Spleen (tissue), 7 donors: Measurements from ENCODE around the gene MATN1.

Experiments used
- POLR2AphosphoS5 ChIP-seq, 3 donors: sonication (generic); formaldehyde crosslinking; IDR thresholded peaks; one replicate each; pipeline ENCODE4 v1.5.1; 2017; ENCODE audit warnings: antibody characterized with exemption in 3 of 3
- TF ChIP-seq, protein P1 (sequence below), 11 experiments: fragments of 200-600 bp in 7 of 11; fragments of 450-650 bp in 4 of 11; sonication (generic) in 4 of 11; IDR thresholded peaks in 8 of 11; conservative IDR thresholded peaks in 3 of 11; 1 replicate in 7 of 11; 2 replicates in 4 of 11; pipeline versions ENCODE4 v1.4.0 to v1.8.0; 2016 to 2021; ENCODE audit warnings: antibody characterized with exemption in 11 of 11, inconsistent platforms in 4 of 11, mild to moderate bottlenecking in 1 of 11
- donor health status: DM: no; HTN: no; CAD: no; lungs with moderate emphysema.
- donor health status: DM: no; HTN: no; CAD: no.
- donor health status: DM: no; HTN: no; CAD: no.

- TF ChIP-seq, protein P1, sequence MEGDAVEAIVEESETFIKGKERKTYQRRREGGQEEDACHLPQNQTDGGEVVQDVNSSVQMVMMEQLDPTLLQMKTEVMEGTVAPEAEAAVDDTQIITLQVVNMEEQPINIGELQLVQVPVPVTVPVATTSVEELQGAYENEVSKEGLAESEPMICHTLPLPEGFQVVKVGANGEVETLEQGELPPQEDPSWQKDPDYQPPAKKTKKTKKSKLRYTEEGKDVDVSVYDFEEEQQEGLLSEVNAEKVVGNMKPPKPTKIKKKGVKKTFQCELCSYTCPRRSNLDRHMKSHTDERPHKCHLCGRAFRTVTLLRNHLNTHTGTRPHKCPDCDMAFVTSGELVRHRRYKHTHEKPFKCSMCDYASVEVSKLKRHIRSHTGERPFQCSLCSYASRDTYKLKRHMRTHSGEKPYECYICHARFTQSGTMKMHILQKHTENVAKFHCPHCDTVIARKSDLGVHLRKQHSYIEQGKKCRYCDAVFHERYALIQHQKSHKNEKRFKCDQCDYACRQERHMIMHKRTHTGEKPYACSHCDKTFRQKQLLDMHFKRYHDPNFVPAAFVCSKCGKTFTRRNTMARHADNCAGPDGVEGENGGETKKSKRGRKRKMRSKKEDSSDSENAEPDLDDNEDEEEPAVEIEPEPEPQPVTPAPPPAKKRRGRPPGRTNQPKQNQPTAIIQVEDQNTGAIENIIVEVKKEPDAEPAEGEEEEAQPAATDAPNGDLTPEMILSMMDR (IDR thresholded peaks at IDR 0.05 in 8 of 11, conservative IDR thresholded peaks at IDR 0.05 in 3 of 11): no peak
- TF ChIP-seq POLR2AphosphoS5 (IDR thresholded peaks at IDR 0.05): no peak
These were observed 2.2 kb upstream of the MATN1 start for GRCh38 chr1:30725450-30726095.
